NCI-H128 (cell line): ENCODE measurements around the gene CEP104.

Experiments
- DNase-seq: peaks from one replicate; lab custom pipeline; 2025; ENCODE audit not compliant: unreplicated experiment; lab: John Stamatoyannopoulos, UW

The CEP104 gene

DNA sequence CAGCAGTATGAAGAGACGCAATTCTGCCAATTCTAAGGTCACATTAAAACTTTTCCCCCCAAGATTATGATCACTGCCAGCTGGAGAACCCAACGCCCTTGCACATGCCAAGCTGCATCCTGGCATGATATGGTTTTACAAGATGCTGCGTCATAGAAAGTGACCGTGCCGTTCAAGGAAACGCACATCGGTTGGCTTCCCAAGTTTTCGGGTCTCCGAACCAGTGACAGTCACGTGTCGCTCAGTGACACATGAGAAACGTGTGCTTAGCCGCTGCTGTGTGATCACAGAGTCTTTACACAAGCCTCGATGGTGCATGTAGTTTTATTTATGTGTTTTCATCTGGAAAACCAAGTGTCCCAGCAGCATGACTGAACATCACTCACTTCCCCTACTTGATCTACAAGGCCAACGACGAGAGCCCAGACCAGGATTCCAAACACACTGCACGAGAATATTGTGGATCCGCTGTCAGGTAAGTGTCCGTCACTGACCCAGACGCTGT, 77.0 kb downstream of the CEP104 start:
- no peak for DNase-seq

GRCh38 chr1:3779265-3779911, 77.6 kb downstream of the CEP104 start:
- DNase-seq = no peak

DNA sequence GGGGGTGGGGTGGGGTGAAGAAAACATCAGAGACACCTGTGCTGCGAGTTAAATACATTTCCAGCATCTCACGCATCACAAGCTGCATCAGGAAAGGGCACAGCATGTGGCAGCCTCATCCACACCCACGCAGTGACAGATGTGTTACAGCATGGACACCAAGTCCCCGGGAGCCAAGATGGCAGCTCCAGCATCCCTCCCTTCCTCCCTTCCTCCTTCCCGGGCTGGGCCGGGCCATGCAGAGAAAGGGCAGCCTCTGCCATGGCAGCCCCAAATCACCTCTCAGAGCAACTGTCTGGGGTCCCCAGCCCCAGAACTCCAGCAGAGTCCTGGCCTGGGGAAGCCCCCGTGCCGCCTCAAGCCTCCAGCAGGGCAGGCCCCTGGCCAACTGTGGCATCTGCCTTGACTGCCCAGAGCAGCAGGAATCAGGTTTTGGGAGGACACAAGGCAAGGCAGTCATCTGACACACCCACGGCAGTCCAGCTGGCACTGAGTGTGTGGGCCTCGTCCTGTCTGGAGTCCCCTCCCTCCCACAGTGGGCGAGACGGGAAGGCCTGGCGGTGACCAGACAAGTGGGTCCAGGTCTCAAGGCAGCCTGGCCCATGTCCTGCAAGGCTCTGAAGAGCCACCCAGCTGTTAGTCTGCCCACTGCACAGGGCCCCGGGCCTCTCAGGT, 78.3 kb downstream of the CEP104 start:
- DNase-seq = no peak

DNA sequence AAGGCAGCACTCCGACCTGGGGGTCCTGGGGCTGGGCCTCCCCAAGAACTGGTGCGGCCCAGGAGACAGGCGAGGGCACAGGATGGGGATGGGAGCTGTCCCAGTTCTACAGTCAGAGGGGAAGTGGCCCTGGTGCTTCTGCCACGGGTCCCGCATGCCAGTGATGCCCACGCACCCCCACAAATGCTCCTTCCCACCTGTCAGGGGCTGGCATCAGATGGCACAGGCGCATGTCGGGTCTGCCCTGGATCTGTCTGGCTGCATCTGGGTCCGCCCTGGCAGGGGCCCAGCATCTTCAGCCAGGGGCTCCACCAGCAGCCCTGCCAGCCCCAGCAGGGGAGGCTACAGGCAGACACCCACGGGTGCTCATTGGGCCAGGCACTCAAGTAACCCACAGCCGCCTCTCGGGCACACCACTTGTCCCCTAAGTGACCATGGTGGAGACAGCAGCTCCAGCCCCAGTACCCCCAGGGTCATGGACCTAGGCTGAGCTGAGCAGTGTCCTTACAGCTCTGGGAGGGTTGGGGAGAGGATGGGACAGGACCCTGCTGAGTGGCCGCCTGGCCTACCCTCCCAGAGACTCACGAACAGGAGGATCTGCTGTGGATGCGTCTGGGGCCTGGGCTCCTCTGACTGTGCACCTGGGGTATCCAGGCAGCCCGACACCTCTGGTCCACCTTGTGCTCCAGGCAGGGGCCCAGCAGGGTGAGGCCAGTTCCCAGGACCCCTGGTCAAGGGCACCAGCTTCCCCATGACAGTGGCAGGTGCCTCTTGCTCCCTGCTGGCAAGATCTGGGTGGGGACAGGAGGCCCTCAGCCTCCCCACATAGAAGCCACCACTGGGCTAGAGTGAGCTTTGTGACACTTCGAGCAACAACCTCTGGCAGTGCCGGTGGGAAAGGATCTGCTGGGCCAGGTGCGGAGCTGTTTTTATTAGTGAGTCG, 79.1 kb downstream of the CEP104 start:
- no peak for DNase-seq

GRCh38 chr1:3777078-3777547, 79.9 kb downstream of the CEP104 start:
- DNase-seq = no peak

DNA sequence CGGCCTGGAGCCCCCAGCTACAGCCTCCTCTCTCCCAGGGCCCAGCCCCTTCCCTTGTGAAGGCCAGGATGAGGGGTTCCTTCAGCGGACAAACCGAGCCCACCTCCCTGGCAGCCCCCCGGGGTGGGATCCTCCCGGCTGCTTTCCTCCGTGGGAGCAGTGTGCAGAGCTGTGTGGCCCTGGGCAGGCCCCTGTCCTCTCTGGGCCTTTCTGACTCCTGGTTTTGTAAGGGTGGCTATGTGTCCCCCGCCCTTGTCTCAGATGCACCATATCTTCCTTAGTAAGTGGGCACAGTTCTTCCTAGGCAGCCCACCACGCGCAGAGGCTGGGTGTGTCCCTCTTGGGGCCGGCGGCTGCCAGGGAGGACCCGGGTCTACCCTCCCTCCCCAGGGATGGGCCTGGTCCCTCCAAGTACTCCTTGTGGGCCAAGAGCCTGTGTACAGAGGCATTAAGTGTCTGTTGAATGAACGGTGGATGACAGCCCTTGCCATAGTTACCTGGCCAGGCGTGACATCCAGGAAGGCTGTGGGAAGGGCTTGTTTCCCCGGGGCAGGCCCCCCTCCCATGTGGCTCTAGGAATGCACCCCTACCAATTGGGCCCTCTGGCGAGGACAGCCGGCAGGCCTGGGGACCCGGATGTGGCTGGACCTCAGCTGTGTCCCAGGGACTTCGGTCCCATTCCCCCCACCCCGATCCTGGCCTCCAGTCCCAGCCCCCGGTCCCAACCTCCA, 80.6 kb downstream of the CEP104 start:
- DNase-seq = peak; percentile 6

DNA sequence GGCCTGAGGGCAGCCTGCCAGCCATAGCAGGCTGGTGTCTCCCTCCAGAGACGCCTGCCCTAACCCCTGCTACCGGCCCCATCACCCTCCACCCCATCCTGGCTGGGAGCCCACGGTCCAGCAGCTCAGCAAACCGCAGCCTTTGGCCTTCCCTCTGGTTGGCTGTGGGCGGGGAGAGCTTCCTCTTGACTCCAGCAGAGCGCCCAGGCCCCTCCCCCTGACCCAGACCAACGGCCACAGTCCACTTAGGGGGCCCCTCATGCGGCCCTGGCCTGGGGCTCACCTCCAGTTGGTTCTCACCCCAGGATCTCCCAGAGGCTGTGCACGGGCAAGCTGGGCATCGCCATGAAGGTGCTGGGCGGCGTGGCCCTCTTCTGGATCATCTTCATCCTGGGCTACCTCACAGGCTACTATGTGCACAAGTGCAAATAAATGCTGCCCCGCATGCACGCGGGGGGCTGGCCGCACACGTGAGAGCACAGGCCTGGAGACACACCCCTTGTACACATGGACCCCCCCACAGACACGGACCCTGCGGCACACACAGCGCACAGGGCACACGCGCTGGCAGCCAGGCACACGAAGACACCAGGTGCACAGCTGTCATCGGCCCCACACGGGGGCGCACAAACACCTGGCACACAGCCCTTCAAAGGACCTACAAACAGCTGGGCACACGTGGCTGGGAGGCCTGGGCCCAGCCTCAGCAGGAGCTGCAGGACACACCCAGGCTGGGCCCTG, 81.4 kb downstream of the CEP104 start:
- DNase-seq = peak; percentile 54

- DNase-seq = no peak
Observed at GRCh38 chr1:3774946-3775489, 82.0 kb downstream of the CEP104 start.

- no peak for DNase-seq
Observed at GRCh38 chr1:3774276-3774945, 82.6 kb downstream of the CEP104 start.

DNA sequence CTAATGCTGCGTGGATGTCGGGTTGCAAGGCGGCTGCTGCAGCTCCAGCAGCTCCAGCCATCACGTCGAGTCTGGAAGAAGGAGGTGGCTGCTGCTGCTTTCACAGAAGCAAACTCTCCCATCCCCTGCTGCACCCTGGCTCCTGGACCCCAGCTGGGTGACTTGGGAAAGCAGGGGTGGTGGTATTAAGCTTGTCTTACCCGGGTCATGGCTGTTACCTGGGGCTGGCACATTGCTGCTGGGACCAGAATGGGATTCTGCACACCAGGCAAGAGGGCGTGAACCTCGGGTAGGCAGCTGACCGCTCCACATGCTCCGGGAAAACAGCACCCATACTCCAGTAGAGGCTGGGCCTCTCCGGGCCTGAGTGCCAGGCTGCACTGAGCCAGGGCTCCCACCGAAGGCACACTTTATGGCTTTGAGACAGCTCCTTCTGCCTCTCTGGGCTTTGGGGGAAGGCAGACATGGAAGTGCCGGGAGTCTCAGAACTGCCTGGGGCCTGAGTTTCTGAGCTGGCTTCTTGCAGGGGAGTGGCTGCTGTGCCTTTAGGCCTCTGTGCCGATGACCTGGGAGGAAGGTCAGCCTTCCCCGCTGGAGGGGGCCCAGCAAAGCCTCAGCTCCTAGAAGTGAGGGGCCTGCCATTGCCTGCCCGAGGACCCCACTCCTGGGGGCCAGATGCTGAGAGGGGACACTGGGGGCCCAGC, 83.3 kb downstream of the CEP104 start:
- DNase-seq = no peak

DNA sequence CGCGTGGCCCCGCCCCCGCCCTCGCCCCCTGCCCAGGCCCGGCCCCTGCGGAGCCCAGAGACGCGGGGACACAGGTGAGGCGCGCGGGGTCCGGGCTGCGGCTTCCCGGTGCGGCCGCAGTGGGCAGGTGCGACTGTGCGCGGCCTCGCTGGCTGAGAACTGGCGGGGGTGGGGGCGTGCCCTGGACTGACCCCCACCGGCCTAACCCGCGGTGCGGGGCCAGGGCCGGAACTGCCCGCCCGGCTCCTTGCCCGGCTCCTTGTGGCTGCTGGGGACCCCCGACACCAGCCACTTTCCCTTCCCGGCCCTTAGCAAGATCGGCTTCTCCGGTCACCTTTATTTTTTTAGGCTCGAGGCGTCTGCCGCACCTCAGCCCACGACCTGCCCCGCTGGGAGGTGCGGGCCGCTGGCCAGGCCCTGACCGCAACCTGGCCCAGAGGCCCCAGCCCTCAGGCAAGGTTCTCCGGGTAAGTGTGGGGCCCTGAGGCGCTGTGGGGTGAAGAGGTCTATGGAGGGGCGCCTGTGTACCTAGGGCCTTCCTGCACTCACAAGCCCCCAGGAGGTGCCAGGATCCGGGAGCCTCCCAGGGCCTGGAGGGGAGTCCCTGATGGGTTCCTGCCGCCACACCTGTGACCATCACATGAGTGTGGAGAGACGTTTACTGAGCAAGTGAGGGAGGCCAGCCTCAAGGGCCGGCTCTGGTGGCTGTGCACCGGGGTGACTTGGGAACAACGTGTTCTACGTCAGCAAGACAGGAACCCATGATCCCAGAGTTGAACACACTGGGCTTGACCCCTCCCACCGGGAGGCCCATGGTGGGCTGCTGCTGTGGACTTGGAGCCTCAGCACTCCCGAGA, 84.1 kb downstream of the CEP104 start, which contains the start of gene SMIM1:
SMIM1 (plus strand) TSS at position 35 of the 857 bp plus-strand sequence. CDS start 2,625 bp downstream, outside the sequence.
- DNase-seq = no peak

DNA sequence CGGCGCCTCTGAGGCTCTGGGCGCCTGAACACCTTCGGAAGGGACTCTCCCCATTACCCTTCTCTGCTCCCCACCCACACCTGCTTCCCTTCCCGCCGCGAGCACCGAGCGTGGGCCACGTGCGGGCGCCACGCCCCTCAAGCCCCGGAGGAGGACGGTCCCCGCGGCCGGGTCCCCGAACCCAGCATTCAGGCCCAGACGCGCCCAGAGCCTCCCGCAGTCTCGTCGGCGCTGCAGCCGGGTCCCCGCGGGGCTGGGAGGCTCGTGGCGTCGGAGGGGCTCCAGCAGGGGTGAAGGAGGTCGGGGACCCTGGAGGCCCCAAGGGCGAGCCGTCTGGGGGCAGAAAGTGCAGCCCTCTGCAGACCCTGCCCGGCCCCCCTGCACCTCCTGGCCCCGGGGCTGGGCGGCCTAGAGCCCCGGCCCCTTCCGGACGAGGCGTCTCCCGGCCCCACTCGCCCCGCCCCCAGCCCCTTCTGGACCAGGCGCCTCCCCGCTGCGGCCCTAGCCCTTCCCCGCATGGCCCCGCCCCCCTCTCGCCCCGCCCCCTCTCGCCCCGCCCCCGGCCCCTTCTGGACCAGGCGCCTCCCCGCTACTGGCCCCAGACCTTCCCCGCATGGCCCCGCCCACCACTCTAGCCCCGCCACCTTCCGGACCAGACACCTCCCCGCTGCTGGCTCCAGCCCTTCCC, 84.8 kb downstream of the CEP104 start:
- DNase-seq = peak; percentile 65

GRCh38 chr1:3771108-3772026, 85.6 kb downstream of the CEP104 start:
- DNase-seq = no peak

GRCh38 chr1:3770047-3770765, 86.8 kb downstream of the CEP104 start:
- no peak for DNase-seq

DNA sequence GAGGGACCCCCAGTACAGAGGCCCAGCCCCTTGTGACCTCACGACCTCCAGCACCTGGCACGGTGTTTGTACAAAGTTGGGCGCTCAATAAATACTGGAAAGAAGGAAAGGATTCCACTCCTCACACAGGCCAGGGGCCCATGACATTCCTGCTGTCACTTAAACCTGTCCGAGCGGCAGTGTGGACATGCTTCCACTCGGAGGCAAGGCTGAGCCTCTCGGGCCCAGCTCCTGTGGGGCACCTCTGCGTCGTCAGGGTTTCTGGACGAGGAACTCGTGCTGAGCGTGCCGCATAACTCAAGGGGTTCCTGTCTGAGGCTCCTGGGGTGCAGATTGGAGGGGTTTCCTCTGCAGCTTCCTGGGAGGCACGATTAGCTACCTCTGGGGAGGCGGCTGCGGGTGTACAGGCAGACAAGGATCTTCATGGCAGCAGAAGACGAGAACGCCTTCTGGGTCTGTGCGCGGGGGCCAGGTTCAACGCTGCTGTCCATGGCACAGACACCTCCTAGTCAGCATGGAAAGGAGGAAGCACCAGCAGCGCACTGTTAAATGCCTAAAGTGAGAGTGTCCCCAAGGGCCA, 88.1 kb downstream of the CEP104 start:
- DNase-seq = no peak
